GM18858 (cell line): ENCODE results near the gene VKORC1.

Experiments
- ATAC-seq: cut with Tn5 transposase; IDR thresholded peaks from one replicate; pipeline ENCODE4 v1.9.1; 2021; ENCODE audit not compliant: unreplicated experiment

Gene VKORC1

DNA sequence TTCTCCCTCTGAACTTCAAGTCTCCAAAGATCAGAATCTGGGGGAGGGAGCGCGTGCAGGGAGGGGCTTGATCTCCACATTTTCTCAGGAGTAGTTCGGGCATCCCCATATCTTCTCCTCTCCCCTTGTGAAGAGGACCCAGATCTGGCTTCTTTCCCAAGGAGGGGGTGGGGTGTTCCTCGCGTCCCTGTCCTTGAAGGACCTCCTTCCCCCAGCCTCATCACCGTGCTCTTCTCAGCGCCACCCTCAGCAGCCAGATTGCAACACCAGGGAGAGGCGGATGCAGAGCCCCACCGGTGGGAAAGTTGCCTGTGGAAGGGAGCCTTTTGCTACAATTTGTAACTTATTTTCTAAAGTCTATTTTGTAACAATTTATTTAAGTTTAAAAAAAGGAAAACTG, 11.5 kb downstream of the VKORC1 start:
- ATAC-seq, result no peak

DNA sequence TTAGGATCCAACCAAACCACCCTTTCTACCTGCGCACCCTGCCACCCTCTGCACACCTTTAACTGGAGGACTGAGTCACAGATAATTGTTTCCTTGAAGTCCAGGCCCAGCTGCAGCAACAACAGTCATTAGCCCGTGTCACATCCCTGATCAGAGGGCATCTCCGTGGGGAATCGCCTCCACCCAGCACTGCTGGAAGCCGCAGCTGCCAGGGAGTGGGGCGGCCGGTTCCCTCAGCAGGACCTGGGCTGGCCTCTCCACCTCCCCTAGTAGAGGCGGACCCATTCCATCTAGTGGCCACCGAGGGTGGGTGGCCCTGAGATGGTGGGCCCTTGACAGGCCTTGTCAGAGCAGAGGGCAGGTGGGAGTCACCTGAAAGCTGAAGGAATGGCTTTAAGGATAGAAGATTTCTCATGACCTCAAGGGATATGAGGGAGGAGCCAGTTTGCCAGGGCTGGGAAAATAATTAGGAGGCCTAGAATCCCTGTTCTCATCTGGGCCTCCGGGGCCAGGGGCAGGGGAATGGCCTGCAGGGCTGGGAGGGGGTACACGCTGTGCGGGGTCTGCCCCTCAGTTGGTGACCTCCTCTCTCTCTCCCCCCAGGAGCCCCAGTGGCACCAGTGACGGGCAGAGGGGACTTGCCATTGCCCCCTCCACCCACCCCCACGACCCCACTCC, 12.1 kb downstream of the VKORC1 start:
- ATAC-seq, result no peak

DNA sequence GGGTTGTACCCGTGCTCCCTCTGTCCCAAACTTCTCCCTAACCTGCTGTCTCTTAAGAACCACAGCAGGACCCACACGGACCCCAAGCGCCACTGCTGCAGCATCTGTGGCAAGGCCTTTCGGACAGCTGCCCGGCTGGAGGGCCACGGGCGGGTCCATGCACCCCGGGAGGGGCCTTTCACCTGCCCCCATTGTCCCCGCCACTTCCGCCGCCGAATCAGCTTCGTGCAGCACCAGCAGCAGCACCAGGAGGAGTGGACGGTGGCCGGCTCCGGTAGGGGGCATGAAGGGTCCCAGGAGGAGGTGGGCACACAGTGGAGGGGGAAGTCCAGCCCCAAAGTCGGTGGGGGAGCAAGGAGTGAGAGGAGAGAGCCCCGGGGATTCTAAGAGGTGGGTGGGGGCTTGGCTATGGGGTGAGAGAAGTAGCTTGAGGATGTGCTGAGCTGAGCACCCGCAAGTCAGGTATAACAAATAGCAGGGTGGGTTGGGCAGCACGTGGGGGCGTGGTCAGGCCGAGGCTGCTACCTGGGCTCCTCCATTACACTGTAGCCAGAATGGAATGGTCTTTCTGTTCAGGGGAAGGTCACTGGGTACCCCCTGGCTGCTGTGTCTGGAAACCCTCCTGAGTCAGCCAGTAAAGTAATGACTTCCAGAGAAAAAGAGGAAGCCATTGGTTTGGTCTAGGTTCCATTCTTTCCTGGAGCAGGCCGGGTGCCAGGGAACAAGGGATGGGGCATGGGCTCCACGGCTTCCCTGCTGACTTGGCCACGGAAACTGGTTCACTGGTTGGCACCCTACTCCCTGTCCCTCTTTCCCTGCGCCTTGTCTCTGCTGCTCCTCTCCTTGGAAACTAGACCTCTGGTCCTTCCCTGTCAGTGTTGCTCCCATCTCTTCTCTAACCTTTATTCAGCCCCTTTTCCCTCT, 12.9 kb downstream of the VKORC1 start:
- ATAC-seq, result no peak

DNA sequence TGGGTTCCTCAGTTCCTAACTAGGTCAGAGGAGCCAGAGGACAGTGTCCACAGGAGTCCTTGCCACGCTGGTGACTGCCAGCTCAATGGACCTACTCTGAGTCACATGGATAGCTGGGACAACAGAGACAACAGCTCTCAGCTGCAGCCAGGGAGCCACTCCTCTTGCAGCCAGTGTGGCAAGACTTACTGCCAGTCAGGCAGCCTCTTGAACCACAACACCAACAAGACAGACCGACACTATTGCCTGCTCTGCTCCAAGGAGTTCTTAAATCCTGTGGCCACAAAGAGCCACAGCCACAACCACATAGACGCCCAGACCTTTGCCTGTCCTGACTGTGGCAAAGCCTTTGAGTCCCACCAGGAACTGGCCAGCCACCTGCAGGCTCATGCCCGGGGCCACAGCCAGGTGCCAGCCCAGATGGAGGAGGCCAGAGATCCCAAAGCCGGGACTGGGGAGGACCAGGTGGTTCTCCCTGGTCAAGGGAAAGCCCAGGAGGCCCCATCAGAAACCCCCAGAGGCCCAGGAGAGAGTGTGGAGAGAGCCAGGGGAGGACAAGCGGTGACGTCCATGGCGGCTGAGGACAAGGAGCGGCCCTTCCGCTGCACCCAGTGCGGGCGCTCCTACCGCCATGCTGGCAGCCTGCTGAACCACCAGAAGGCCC, 13.7 kb downstream of the VKORC1 start:
- ATAC-seq, result no peak

DNA sequence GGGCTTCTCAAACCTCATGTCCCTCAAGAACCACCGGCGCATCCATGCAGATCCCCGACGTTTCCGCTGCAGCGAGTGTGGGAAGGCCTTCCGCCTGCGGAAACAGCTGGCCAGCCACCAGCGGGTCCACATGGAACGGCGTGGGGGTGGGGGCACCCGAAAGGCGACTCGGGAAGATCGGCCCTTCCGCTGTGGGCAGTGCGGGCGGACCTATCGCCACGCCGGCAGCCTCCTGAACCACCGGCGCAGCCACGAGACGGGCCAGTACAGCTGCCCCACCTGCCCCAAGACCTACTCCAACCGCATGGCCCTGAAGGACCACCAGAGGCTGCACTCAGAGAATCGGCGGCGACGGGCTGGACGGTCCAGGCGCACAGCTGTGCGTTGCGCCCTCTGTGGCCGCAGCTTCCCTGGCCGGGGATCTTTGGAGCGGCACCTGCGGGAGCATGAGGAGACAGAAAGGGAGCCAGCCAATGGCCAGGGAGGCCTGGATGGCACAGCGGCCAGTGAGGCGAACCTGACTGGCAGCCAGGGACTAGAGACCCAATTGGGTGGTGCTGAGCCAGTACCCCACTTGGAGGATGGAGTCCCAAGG, 14.5 kb downstream of the VKORC1 start:
- ATAC-seq, result no peak

DNA sequence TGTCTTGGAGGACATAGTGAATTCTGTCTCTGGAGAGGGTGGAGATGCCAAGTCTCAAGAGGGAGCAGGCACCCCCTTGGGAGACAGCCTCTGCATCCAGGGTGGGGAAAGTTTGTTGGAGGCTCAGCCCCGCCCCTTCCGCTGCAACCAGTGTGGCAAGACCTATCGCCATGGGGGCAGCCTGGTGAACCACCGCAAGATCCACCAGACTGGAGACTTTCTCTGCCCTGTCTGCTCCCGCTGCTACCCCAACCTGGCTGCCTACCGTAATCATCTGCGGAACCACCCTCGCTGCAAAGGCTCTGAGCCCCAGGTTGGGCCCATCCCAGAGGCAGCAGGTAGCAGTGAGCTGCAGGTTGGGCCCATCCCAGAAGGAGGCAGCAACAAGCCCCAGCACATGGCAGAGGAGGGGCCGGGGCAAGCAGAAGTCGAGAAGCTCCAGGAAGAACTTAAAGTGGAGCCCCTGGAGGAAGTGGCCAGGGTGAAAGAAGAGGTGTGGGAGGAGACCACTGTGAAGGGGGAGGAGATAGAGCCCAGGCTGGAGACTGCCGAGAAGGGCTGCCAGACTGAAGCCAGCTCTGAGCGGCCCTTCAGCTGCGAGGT, 15.2 kb downstream of the VKORC1 start:
- ATAC-seq, result no peak

DNA sequence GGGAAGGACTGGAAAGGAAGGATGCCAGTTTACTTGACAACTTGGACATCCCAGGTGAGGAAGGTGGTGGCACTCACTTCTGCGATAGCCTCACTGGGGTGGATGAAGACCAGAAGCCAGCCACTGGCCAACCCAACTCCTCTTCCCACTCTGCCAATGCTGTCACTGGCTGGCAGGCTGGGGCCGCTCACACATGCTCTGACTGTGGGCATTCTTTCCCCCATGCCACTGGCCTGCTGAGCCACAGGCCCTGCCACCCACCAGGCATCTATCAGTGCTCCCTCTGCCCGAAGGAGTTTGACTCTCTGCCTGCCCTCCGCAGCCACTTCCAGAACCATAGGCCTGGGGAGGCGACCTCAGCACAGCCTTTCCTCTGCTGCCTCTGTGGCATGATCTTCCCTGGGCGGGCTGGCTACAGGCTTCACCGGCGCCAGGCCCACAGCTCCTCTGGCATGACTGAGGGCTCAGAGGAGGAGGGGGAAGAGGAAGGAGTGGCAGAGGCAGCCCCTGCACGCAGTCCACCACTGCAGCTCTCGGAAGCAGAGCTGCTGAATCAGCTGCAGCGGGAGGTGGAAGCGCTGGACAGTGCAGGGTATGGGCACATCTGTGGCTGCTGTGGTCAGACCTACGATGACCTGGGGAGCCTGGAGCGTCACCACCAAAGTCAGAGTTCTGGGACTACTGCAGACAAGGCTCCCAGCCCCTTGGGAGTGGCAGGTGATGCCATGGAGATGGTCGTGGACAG, 15.8 kb downstream of the VKORC1 start:
- ATAC-seq, result no peak

DNA sequence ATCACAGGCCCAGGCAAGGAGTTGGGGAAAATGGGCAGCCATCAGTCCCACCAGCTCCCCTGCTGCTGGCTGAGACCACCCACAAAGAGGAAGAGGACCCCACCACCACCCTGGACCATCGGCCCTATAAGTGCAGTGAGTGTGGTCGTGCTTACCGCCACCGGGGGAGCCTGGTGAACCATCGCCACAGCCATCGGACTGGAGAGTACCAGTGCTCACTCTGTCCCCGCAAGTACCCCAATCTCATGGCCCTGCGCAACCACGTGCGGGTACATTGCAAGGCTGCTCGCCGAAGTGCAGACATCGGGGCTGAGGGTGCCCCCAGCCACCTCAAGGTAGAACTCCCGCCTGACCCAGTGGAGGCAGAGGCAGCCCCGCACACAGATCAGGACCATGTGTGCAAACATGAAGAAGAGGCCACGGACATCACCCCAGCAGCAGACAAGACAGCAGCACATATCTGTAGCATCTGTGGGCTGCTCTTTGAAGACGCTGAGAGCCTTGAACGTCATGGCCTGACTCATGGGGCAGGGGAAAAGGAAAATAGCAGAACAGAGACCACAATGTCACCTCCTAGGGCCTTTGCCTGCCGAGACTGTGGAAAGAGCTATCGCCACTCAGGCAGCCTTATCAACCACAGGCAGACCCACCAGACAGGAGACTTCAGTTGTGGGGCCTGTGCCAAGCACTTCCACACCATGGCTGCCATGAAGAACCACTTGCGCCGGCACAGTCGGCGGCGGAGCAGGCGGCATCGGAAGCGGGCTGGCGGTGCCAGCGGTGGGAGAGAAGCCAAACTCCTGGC, 16.8 kb downstream of the VKORC1 start:
- no peak for ATAC-seq

DNA sequence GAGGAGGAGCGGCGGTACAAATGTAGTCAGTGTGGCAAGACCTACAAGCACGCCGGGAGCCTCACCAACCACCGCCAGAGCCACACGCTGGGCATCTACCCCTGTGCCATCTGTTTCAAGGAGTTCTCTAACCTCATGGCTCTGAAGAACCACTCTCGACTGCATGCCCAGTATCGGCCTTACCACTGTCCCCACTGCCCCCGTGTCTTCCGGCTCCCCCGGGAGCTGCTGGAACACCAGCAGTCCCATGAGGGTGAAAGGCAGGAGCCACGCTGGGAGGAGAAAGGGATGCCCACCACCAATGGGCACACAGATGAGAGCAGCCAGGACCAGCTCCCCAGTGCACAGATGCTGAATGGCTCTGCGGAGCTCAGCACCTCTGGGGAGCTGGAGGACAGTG, 17.6 kb downstream of the VKORC1 start:
- ATAC-seq, result no peak

DNA sequence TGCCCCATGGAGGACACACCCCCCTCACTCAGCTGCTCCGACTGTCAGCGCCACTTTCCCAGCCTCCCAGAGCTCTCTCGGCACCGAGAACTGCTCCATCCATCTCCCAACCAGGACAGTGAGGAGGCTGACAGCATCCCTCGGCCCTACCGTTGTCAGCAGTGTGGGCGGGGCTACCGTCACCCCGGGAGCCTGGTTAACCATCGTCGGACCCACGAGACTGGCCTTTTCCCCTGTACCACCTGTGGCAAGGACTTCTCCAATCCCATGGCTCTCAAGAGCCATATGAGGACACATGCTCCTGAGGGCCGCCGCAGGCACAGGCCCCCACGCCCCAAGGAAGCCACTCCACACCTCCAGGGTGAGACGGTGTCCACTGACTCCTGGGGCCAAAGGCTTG, 18.3 kb downstream of the VKORC1 start:
- no peak for ATAC-seq

DNA sequence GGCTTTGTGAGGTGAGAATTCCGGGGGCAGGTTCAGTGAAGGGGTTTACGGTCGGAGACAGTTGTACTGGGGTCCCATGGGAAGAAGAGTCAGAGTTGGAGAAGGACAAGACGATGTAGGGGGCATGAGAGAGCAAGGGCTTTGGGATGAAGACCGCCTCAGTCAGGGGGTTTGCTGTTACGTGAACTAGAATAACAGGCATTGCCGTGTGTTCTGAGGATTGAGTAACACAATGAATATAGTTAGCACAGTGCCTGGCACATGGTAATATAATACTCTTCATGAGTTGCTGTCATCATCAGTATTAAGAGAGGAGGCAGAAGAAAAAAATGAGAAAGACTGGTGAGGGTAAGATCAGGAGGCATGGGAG, 19.8 kb downstream of the VKORC1 start:
- ATAC-seq, result no peak

DNA sequence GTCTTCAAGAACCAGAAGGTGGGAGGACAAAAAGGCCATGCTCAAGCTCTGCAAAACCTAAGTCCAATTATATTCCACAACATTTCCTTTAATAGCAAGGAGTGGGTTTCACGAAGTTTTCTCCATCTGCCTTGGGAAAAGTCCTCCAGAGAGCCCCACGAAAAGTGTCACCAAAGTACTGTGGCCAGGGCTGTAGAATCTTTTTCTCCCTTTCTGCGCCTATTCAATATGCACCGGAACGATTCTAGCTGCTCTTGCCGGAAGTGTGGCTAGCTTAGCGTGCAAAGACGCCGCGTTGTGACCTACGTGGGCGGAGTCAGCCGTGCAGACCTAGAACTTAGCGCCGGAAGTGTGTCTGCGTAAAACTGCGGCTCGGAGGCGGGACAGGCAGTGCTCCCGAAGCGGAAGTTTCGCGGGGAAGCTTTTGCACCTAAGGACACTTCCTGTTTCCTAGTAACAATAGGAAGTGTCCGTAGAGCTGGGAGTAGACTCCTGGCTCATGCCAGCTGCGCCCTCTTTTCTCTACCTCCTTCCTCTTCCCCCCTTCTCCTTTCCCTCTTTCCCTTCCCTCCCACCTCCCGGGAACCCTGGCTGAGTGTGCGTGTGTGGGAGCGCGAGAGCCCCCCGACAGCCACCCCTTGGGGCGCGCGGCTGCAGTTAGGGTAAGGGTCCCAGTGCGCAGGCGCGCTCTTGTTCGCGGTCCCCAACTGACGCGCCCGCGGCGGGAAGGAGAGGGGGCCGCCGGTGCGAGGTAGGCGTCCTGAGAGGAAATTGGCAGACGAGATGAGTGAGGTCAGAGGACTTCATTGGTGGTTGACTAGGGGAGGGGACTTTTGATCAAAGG, 20.4 kb downstream of the VKORC1 start, which contains the start of the genes ZNF646 and ZNF668:
ZNF646 (plus strand) TSS at position 453 of the 844 bp plus-strand sequence. CDS start 1,903 bp downstream, outside the sequence.
ZNF668 (minus strand) TSS at position 271 of the 844 bp plus-strand sequence. CDS start 9,781 bp downstream, outside the sequence.
- ATAC-seq, result peak; percentile 50

DNA sequence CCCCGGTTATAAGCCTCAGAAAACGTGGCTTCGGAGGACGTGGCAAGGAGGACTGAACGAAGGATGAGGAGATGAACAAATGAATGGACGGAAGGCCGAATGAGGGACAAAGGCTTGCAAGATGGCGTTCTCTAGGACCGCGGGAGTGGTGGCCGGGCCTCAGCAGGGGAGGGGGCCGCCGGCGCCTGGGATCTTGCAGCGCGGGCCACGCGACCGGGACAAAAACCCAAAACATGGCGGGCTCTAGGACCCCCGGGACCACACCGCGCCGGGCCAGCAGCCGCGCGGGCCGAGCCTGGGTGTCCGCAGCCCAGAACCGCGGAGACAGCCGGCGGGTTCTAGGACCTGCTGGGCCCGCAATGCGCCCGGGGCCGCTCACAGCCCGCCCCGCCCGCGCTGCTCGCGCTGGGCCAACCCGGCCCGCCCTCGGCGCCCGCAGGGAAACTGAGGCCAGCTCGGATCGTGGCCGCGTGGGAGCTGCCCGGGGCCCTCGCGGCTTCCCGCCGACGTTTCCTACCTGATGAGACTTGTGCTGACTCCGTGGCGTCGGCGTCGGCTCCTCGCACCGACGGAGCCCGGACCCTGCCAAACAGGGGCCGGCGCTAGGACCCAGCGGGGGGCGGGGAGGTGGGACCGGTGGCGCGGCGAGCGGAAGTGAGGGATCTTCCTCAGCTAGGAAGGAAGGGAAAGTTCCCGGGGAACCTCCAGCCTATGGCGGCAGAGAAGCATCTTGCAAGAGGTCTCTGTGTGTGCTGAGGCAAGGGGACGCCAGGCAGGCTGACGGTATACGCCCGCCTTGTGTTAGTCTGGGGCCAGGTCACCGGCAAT, 21.2 kb downstream of the VKORC1 start:
- ATAC-seq, result peak; percentile 36

DNA sequence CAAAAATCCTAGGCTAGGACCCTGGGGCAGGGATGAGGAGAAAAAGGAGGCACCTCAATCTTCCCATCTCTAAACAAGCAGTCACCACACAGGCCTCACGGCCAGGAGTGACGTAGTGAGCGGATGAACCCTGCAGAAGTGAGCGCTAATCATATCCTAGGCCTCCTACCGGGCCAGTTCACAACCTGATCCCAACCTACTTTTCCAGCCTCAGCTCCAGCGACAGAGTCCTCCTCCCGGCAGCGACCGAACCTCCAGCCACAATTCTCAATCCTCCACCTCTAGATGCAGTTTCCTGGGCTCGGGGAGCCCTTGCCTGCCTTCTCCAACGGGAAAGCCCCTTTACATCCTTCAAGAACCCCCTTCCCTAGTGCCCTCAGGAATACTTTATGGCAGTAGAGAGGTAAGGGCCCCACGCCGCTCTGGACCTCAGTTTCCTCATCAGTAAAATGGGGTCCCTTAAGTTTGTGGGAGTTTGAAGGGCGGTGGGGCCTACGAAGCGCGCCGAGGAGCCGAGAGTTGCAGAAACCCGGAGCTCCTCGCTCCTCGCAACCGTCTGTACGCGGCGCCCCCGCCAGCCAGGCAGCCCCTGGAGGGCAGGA, 22.0 kb downstream of the VKORC1 start:
- no peak for ATAC-seq

DNA sequence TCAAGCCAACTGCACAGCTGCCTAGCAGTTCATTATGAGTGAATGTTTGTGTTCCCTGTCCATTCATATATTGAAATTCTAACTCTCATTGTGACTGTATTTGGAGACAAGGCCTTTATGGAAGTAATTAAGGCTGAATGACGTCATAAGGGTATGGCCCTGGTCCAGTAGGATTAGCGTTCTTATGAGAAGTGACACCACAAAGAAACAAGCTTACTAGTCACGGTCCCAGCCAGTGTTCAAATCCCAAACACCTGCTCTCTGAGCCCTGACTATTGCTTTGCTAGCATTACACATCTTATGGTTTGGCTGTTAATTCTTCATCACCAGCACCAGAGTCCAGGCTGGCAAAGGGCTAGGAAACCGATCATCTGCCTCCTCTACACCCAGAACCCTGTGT, 22.7 kb downstream of the VKORC1 start:
- no peak for ATAC-seq

DNA sequence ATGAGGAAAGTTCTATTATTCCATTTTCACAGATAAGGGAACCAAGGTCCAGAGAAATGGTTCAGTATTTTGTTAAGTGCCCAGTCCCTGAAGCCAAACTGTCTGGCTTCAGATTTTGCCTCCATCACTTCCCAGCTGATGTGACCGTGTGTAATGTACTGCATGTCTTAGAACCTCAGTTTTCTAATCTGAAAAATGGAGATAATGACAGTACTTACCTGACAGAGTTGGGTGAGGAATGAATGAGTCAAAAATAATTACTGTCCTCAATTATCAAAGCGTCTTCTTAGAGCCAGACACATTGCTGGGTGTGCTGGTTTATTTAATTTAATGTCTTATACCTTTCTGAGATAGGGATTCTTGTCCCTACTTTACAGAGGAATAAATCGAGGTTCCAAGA, 27.3 kb downstream of the VKORC1 start:
- no peak for ATAC-seq

DNA sequence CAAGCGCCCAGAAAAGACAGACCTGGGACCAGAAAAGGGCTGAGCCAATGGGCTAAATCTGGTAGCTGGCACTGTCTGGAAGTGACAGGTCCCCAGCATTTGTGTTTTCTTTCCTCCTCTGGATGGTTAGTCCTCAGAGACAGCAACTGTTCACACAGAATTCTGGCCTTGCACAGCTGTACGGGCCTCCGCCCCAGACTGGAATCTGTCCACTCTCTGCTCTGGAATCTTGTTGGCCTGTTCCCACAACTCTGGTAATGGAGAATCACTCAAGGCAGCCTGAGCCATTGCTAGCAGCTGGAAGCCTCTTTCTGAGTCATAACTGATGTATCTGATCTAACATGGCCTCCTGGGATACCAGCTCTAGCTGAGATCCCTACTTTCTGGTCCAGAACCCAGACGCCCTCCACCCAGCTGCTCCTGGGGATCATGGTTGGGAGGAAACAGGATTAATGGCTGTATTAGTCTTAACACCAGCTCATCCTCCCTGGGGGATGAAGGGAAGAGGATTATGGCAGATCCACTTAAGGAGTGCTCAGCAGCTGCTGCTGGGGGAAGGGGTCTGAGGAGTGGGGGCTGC, 29.6 kb downstream of the VKORC1 start:
- no peak for ATAC-seq
